SH-SY5Y (cell line): ENCODE results near the gene GPR132.

ENCODE experiments used
- GATA2 ChIP-seq: IDR thresholded peaks from 2 replicates; pipeline ENCODE4 v1.6.1; 2011; ENCODE audit warnings: mild to moderate bottlenecking, low read depth, low read length
- GATA3 ChIP-seq: IDR thresholded peaks from 2 replicates; pipeline ENCODE4 v1.6.1; 2011; ENCODE audit warnings: low read depth, mild to moderate bottlenecking, low read length, moderate library complexity

- TF ChIP-seq GATA2 (no peak), GATA3 (no peak)
These were observed 52.0 kb downstream of the GPR132 start for GRCh38 chr14:105013150-105013785.
